ENCODE measurements around the gene TUT4.
A peak's percentile ranks its signal among the peaks of the same experiment; 100 is the strongest.

Gene TUT4

GRCh38 chr1:52460694-52461093 lies 92.2 kb downstream of the TUT4 start:
- no peak for DNase-seq

DNA sequence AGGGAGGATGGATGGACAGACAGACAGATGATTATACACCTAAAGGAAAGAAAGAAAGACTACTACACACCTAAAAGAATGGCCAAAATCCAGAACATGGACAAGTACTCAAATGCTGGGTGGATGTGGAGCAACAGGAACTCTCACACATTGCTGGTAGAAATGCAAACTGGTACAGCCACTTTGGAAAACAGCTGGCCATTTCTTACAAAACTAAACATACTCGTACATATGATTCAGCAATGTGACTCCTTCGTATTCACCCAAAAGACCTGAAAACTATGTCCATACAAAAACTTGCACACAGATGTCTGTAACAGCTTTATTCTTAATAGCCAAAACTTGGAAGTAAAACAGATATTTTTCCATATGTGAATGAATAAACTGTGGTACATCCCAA lies 97.2 kb downstream of the TUT4 start:
- DNase-seq: no peak

GRCh38 chr1:52454779-52455178 lies 98.1 kb downstream of the TUT4 start:
- no peak for DNase-seq

DNA sequence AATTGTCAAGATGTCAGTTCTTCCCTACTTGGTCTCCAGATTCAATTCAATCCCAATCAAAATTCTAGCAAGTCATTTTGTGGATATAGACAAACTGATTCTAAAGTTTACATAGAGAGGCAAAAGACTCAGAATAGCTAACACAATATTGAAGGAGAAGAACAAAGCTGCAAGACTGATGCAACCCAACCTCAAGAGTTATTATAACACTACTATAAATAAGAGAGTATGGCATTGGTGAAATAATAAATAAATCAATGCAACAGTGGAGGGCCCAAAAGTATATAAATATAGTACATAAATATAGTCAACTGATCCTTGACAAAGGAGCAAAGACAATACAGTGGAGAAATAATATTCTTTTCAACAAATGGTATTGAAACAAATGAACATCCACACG lies 98.8 kb downstream of the TUT4 start:
- DNase-seq: no peak

GRCh38 chr1:52444463-52444862 lies 108.4 kb downstream of the TUT4 start:
- DNase-seq: no peak

- DNase-seq: no peak
Measured at GRCh38 chr1:52439976-52440375, 112.9 kb downstream of the TUT4 start.

GRCh38 chr1:52436817-52437216 lies 116.1 kb downstream of the TUT4 start:
- no peak for DNase-seq

DNA sequence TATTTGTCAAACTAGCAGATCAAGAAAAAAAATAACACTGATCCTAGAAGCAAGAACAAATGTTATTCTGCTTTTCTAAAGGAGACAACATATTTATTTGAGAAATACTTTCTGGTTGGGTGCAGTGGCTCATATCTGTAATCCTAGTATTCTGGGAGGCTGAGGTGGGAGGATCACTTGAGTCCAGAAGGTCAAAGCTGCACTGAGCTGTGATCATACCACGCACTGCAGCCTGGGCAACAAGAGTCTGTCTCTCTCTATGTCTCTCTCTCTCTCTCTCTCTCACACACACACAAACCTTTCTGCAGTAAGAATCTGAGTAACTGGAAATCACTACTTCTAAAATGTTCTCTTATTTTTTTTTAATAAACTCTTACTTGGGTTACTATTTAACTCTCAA lies 117.2 kb downstream of the TUT4 start:
- no peak for DNase-seq

DNA sequence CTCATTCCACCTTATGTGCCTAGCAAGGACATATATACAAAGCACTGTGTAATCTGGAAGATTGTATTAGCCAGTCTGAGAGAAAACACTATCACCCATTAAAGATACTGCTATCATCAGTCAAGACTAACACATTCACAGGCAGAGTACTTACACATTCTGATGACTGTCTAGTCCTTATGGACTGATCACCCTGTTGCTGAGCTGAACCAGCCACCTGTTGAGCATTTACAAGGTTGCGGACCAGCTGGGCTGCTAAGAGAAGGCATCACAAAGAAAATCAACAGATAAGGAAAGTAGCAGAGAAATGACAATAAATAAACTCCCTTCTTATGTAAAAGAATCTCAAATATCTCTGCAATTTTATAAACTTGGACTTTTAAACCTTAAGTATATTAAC lies 117.7 kb downstream of the TUT4 start:
- DNase-seq: no peak

DNA sequence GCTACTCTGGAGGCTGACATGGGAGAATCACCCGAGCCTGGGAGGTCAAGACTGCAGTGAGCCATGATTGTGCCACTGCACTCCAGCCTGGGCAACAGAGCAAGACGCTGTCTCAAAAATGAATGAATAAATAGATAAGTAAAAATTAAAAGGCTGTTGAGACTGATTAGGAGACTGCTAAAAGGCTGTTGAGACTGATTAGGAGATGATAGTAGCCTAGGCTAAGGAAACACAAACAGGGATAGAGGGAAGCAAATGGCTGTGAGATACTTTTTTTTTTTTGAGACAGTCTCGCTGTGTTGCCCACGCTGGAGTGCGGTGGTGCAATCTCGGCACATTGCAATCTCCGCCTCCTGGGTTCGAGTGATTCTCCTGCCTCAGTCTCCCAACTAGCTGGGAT lies 120.1 kb downstream of the TUT4 start:
- DNase-seq: no peak

GRCh38 chr1:52427152-52427551 lies 125.7 kb downstream of the TUT4 start:
- DNase-seq: no peak

DNA sequence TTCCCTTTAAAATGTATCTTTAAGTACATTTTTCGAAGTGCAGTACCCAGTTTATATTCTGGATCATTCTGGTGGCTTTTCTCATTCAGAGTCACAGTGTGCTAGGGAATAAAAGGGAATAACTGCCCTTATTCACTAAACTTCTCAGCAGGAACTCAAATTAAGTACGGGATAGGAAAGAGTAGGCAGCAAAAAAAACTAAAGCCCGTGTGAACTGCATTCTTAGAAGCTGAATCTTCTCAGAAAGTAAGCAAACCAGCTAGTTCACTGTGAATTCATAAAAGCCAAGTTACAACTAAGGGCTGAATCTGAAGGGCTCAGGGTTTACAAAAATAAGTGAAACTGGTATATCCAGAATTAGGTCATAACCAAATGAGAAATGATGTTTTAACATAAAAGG lies 126.5 kb downstream of the TUT4 start:
- no peak for DNase-seq

DNA sequence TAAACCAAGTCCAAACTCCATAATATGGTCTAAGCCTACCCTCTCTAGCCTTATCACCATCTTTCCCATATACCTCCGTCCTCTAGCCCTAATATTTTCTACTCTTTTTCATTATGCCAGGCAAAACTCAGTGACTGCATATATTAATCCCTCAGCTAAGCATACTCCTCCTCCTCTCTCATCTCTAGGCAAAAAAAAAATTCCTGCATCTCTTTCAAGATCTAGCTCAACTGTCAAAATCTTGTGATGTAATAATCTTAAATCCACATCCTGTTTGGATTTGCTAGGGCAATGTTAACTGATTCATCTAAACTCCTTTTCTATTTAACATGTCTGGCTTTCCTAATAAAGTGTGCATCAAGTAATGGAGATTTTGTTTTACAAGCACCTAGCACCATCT lies 128.1 kb downstream of the TUT4 start:
- peak in 1 of 2 donors; percentile 17 for DNase-seq

GRCh38 chr1:52424231-52424636 lies 128.7 kb downstream of the TUT4 start:
- DNase-seq: peak; percentile 17 to 77

DNA sequence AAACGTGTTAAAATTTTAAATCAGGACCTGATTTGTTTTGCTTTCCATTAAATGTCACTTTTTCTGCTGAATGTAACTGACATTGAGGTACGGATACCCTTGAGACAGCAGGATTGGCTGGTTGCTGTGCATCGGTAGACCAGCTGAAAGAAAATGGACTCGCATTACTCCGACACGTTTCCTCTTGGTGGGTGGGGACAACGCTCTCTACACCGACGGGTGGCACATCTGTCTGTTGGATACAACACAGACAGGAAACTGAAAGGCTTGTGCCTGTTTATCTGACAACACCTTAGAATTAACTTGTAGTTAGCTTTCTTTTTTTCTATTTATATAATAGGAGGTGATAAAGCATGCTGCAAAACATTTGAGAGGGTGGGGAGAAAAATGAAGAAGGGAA lies 129.1 kb downstream of the TUT4 start:
- DNase-seq: peak; percentile 75 to 87

GRCh38 chr1:52423055-52423454 lies 129.8 kb downstream of the TUT4 start:
- DNase-seq: no peak

DNA sequence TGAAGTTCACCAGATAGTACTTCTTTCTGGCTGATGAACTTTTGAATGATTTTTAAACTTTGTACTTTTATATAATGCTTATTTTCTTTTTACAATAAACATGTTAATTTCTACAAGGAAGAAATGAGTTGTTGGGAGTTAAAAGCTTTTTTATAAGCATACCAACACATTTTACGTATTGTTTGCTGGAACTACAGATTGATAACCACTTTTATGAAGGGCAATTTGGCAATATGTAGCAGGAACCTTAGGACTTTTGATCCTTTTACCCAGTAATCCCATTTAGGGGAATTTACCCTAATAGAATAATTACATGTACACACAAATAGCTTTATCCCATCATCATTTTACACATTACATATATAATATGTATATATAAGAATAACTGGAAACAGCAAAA lies 132.2 kb downstream of the TUT4 start:
- DNase-seq: no peak

DNA sequence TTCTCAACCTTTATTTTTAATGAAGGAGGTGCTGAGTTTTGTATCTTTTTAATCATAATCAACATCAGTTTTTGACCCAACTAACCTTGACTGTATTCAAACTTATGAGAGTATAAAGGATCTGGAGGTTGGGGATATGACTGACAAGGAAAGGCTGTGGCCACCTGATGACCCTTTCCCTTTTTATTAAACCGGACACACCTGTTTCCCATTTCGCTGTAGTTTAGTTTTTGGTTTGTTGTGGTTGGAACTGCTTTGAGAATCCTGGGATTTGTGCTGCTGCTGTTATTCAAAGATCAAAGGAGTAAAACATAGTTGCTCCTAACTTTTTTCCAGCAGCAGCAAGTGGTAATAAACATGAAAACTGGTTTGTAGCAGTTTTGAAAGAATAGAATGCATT lies 136.1 kb downstream of the TUT4 start:
- no peak for DNase-seq

GRCh38 chr1:52414942-52415341 lies 137.9 kb downstream of the TUT4 start:
- no peak for DNase-seq

DNA sequence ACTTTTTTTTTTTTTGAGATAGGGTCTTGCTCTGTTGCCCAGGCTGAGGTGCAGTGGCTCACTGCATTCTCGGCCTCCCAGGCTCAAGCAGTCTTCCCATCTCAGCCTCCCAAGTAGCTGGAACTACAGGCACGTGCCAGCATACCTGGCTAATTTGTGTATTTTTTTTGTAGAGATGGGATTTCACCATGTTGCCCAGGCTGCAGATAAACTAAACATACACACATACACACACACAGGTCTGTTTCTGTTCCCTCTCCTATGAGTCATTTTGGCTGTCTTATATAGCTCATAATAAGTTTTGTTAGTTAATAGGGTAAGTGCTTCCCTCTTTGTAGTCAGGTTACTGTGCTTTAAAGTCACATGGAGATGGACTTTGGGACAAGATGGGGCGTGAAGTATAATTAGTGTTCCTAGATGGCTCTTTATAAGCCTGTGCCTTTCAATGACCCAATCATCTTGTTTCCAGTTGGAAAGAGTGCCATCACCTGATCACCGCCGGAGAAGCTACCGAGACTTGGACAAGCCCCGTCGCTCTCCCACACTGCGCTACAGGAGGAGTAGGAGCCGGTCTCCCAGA lies 139.4 kb downstream of the TUT4 start:
- DNase-seq: no peak

DNA sequence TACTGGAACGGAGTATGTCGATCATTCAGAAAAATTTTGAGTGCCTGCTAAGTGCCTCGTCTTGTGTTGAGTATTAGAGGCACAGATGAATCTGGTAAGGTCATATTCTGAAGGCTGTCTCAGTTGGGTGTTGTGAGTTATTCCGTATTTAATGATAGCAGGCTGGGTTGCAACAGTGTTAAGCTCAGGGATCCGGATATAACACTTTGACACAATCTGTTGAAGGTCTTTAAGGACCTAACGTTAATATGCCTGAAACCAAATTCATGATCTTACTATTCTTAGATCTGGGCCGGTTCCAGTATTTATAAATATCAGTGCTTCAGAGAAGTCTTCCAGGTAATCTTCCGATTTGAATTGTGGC lies 147.9 kb downstream of the TUT4 start:
- no peak for DNase-seq

GRCh38 chr1:52404116-52404974 lies 148.5 kb downstream of the TUT4 start, which contains the start of the genes ORC1 and PRPF38A:
Gene ORC1 (minus strand): TSS chr1:52404423. CDS start chr1:52402223, 2,200 bp downstream.
Gene PRPF38A (plus strand): TSS chr1:52404602. CDS start chr1:52404750, 148 bp downstream.
- peak; percentile 97 for DNase-seq

DNA sequence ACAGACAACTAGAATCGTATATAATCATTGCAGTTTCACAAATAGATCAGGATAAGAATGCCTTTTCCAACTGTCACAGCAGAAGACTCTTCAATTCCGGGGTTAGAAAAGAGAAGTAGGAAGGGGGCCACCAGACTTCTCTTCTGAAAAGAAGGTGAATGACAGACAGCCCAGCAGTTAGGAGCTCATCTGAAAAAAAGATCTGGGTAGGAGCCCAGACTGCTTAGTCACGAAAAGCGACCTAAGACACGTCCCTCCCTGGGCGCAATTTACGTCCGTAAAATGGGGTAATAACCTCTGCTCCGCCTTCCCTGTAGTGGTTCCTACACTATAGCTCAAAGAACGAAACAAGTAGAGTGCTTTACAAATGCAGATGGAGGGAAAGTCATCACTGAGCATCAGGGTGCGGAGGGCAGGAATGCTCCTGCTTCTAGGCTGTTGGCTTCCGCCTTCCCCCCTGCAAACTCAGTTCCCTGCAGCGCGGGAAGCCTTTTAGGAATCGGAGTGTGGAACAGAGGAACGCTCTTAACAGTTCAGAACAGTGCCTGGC lies 149.3 kb downstream of the TUT4 start:
- peak; percentile 37 to 64 for DNase-seq

DNA sequence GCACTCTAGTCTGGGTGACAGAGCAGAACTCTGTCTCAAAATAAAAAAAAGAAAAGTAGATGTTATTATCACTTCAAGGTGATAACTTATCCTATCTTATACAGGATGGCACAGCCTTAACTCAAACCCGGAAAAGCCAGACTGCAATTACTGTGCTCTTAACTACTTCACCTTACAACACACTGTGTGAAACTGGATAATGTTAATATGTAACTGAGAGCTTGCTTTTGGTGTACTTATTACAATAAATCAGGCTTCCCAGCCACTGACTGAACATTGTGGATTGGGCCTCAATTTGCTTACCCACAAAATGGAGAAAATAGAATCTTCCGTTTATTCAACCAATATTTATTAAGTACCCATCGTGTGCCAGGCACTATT lies 150.0 kb downstream of the TUT4 start:
- no peak for DNase-seq
